IMR-90 (cell line): ENCODE measurements around the gene ARVCF. TPM values are rescaled to one million over a fixed set of nuclear protein-coding genes. Genes with fewer than 3 reads are reported as not detected.

Experiments
- ATAC-seq: fragments of 200-7000 bp; cut with Tn5 transposase; 2 replicates; pipeline ENCODE4 v1.9.1; 2020; ENCODE audit warnings: low read depth, mild to moderate bottlenecking, moderate library complexity
- BruUV-seq: library from RNA; stranded (reverse); fragments of 400-500 nt; replicated peaks from 2 replicates; lab custom pipeline; 2021; lab: Mats Ljungman, UMichigan
- CTCF ChIA-PET: fragments of 300-600 bp; formaldehyde crosslinking; extraction: SDS; loops from one replicate; lab custom pipeline; 2021; ENCODE audit warnings: antibody characterized with exemption; lab: Yijun Ruan, JAX
- POLR2A ChIA-PET: fragments of 300-600 bp; sonication (Branson Sonifier 250); formaldehyde crosslinking; loops from one replicate; lab custom pipeline; 2022; ENCODE audit warnings: antibody characterized with exemption; ENCODE audit not compliant: unreplicated experiment; lab: Charles Lee
- DNase-seq: peaks from one replicate; pipeline ENCODE4 v3.0.0; 2013
- H2AFZ ChIP-seq: replicated peaks from 2 replicates; pipeline ENCODE3; 2013; ENCODE audit warnings: low read length, mild to moderate bottlenecking; ENCODE audit not compliant: poor library complexity
- H2AK5ac ChIP-seq: 2 replicates; pipeline ENCODE4 v1.6.1; 2013; ENCODE audit warnings: low read depth, low read length, inconsistent platforms
- H2AK9ac ChIP-seq: replicated peaks from 2 replicates; pipeline ENCODE3; 2013; ENCODE audit warnings: mild to moderate bottlenecking, low read depth, low read length, moderate library complexity; ENCODE audit not compliant: poor library complexity
- H2BK120ac ChIP-seq: 2 replicates; pipeline ENCODE4 v1.6.1; 2013; ENCODE audit warnings: low read depth, low read length, inconsistent platforms
- H2BK15ac ChIP-seq: 3 replicates; pipeline ENCODE4 v1.6.1; 2013; ENCODE audit warnings: low read depth, low read length, inconsistent platforms
- H2BK20ac ChIP-seq: 2 replicates; pipeline ENCODE4 v1.6.1; 2013; ENCODE audit warnings: low read depth, mild to moderate bottlenecking, inconsistent platforms, low read length, moderate library complexity
- H2BK5ac ChIP-seq: 2 replicates; pipeline ENCODE4 v1.6.1; 2013; ENCODE audit warnings: mild to moderate bottlenecking, low read depth, low read length, inconsistent platforms; ENCODE audit not compliant: poor library complexity, severe bottlenecking
- H3K14ac ChIP-seq: replicated peaks from 2 replicates; pipeline ENCODE4 v1.6.1; 2013; ENCODE audit warnings: low read depth, low read length, inconsistent platforms
- H3K18ac ChIP-seq: 2 replicates; pipeline ENCODE4 v1.6.1; 2013; ENCODE audit warnings: low read depth, low read length, control low read depth
- H3K23ac ChIP-seq: 2 replicates; pipeline ENCODE4 v1.6.1; 2013; ENCODE audit warnings: low read depth, low read length, inconsistent platforms
- H3K27ac ChIP-seq: 2 replicates; pipeline ENCODE4 v1.5.1; 2013; ENCODE audit warnings: mild to moderate bottlenecking, control low read depth, low read length; ENCODE audit not compliant: insufficient read depth
- H3K27me3 ChIP-seq: 2 replicates; pipeline ENCODE4 v1.6.1; 2013; ENCODE audit warnings: low read length; ENCODE audit not compliant: control insufficient read depth, insufficient read depth
- H3K36me3 ChIP-seq: 2 replicates; pipeline ENCODE4 v1.6.1; 2013; ENCODE audit warnings: low read length, mixed read lengths; ENCODE audit not compliant: control insufficient read depth, insufficient read depth
- H3K4ac ChIP-seq: 2 replicates; pipeline ENCODE4 v1.6.1; 2013; ENCODE audit warnings: low read depth, low read length, inconsistent platforms
- H3K4me1 ChIP-seq: 2 replicates; pipeline ENCODE4 v1.6.1; 2013; ENCODE audit warnings: low read length, mixed read lengths; ENCODE audit not compliant: control insufficient read depth, insufficient read depth
- H3K4me2 ChIP-seq: 2 replicates; pipeline ENCODE4 v1.6.1; 2013; ENCODE audit warnings: low read depth, mild to moderate bottlenecking, control low read depth, low read length, moderate library complexity
- H3K4me3 ChIP-seq: 2 replicates; pipeline ENCODE4 v1.5.1; 2013; ENCODE audit warnings: low read depth, mild to moderate bottlenecking, control low read depth, low read length, moderate library complexity; ENCODE audit not compliant: insufficient read depth
- H3K56ac ChIP-seq: 2 replicates; pipeline ENCODE4 v1.6.1; 2013; ENCODE audit warnings: low read length, inconsistent platforms; ENCODE audit not compliant: insufficient read depth; ENCODE audit errors: extremely low read depth
- H3K79me1 ChIP-seq, 2 experiments: 2 replicates each; pipeline ENCODE4 v1.6.1; 2013; ENCODE audit warnings: low read length in 2 of 2, inconsistent platforms in 1 of 2, low read depth in 1 of 2
- H3K9ac ChIP-seq: 2 replicates; pipeline ENCODE4 v1.6.1; 2013; ENCODE audit warnings: low read depth, low read length, control low read depth
- H3K9me1 ChIP-seq: 2 replicates; pipeline ENCODE4 v1.6.1; 2013; ENCODE audit warnings: low read length, inconsistent platforms; ENCODE audit not compliant: insufficient read depth
- H3K9me3 ChIP-seq: 2 replicates; pipeline ENCODE4 v1.6.1; 2013; ENCODE audit warnings: low read length; ENCODE audit not compliant: control insufficient read depth, insufficient read depth
- H4K20me1 ChIP-seq: 2 replicates; pipeline ENCODE4 v1.6.1; 2013; ENCODE audit warnings: low read length, inconsistent platforms; ENCODE audit not compliant: insufficient read depth
- H4K5ac ChIP-seq: 2 replicates; pipeline ENCODE4 v1.6.1; 2013; ENCODE audit warnings: mild to moderate bottlenecking, low read depth, low read length, control low read depth
- H4K8ac ChIP-seq, 2 experiments: 2 replicates each; pipeline ENCODE4 v1.6.1; 2013; ENCODE audit warnings: low read depth in 2 of 2, low read length in 2 of 2, control low read depth in 1 of 2, inconsistent platforms in 1 of 2
- H4K91ac ChIP-seq: 2 replicates; pipeline ENCODE4 v1.6.1; 2013; ENCODE audit warnings: low read depth, low read length, inconsistent platforms; ENCODE audit not compliant: insufficient read depth
- BHLHE40 ChIP-seq: fragments of 150-350 bp; IDR thresholded peaks from 2 replicates; pipeline ENCODE4 v1.6.1; 2016; ENCODE audit warnings: mild to moderate bottlenecking, low read depth, low read length
- CHD1 ChIP-seq: IDR thresholded peaks from 2 replicates; pipeline ENCODE4 v1.6.1; 2012; ENCODE audit warnings: low read depth, low read length, improper control_type of control experiment
- MAFK ChIP-seq: IDR thresholded peaks from 2 replicates; pipeline ENCODE4 v1.6.1; 2012; ENCODE audit warnings: low read depth, low read length, improper control_type of control experiment
- NFE2L2 ChIP-seq: fragments of 150-350 bp; IDR thresholded peaks from 2 replicates; pipeline ENCODE4 v1.6.1; 2016; ENCODE audit warnings: low read depth, mild to moderate bottlenecking, low read length
- POLR2A ChIP-seq: IDR thresholded peaks from 2 replicates; pipeline ENCODE4 v1.6.1; 2012; ENCODE audit warnings: mild to moderate bottlenecking, low read depth, low read length
- RCOR1 ChIP-seq: IDR thresholded peaks from 2 replicates; pipeline ENCODE4 v1.6.1; 2012; ENCODE audit warnings: mild to moderate bottlenecking, low read length, improper control_type of control experiment; ENCODE audit not compliant: insufficient replicate concordance
- USF2 ChIP-seq: fragments of 150-350 bp; IDR thresholded peaks from 2 replicates; pipeline ENCODE4 v1.6.1; 2017; ENCODE audit warnings: mild to moderate bottlenecking, antibody characterized with exemption, low read length, low read depth
- WGBS, 2 experiments: methylation state at CpG; one replicate each; pipeline versions ENCODE4 v1.1.5 to v1.1.7; 2013; ENCODE audit warnings: missing lambda C conversion rate in 2 of 2; ENCODE audit not compliant: insufficient read length in 1 of 2; ENCODE audit errors: extremely low coverage in 2 of 2; 5-methylcytosine and 5-hydroxymethylcytosine counted together
- dilution Hi-C: fragments of 300-500 bp; cut with HindIII; formaldehyde crosslinking; loops from one replicate; pipeline ENCODE4 v1.14.3; 2018; ENCODE audit warnings: low sequenced_read_pairs; ENCODE audit not compliant: unreplicated experiment
- in situ Hi-C: fragments of 300-500 bp; cut with MboI; formaldehyde crosslinking; loops from 3 replicates; pipeline ENCODE4 v1.14.3; 2019; ENCODE audit warnings: low sequenced_read_pairs, inconsistent platforms, mixed read lengths
- intact Hi-C: fragments of 100-400 bp; cut with micrococcal nuclease; formaldehyde crosslinking; loops from 2 replicates; pipeline ENCODE4 v1.10.0; 2022
- polyA plus RNA-seq, 3 experiments: library from polyadenylated mRNA; depleted of rRNA; stranded (reverse); fragments of >200 nt; gene quantifications; 2 replicates each; pipeline ENCODE4 v1.2.3, GENCODE V29; 2012; ENCODE audit warnings: low replicate concordance in 1 of 3
- total RNA-seq: library from RNA; depleted of rRNA; stranded (reverse); fragments of >200 nt; gene quantifications from 2 replicates; pipeline ENCODE4 v1.2.3, GENCODE V29; 2012

Gene ARVCF
- total and polyA plus RNA-seq, 2 of the 4 experiments (the other 2 are of a cell fraction), result 8.6 to 14.1 TPM

GRCh38 chr22:20019661-20020532 is 3.3 kb upstream of the ARVCF start:
- ChIA-PET CTCF (no interaction called here), POLR2A (no interaction called here)
- Histone ChIP-seq H3K23ac (0 out of 2 replicates have a peak overlapping the region, but pooled peaks have one; percentile 90), H2AK9ac (peak overlapping the region; percentile 88), H3K27me3 (peaks cover 24% of the 10 kb centered on the region), H3K27ac (no peak overlapping the region; the same call in 1 of the 2 replicates), H3K4ac (peak overlapping the region; percentile 99), H2BK120ac (0 out of 2 replicates have a peak overlapping the region, but pooled peaks have one; percentile 86), H4K8ac (peak overlapping the region; percentile 78 to 100; a peak in 3 of 4 replicates), H3K79me1 (peaks cover 12 to 43% of the 10 kb centered on the region in 2 experiments), H3K18ac (no peak overlapping the region), H3K36me3 (0 out of 2 replicates have a peak, but pooled peaks cover 3% of the 10 kb centered on the region), H3K14ac (peak overlapping the region; percentile 100), H3K56ac (no peak overlapping the region), H2BK5ac (no peak overlapping the region), H3K4me3 (peak overlapping the region; percentile 56; the same call in 1 of the 2 replicates), H2AFZ (peak overlapping the region; percentile 98), H2BK20ac (no peak overlapping the region), H3K9me1 (peaks cover 30% of the 10 kb centered on the region), H4K20me1 (peaks cover 34% of the 10 kb centered on the region), H2AK5ac (peak overlapping the region; percentile 90; the same call in 1 of the 2 replicates), H3K9me3 (no peaks in the 10 kb centered on the region), H3K9ac (peak overlapping the region; percentile 74; the same call in 1 of the 2 replicates), H2BK15ac (no peak overlapping the region), H4K91ac (peak overlapping the region; percentile 90; the same call in 1 of the 2 replicates), H3K4me1 (peaks cover 14% of the 10 kb centered on the region), H3K4me2 (peak overlapping the region; percentile 94; the same call in 1 of the 2 replicates), H4K5ac (peak overlapping the region; percentile 99)
- DNase-seq, result no peak
- intact Hi-C loops, result no loop called here
- WGBS, 2 experiments, result 92% methylated on average over 2 of the region's 8 CpGs; no CpG with 5 or more reads in 1 of the 2 experiments
- BruUV-seq, result no TSS peak
- dilution Hi-C loops, result no loop called here
- no peak for ATAC-seq
- in situ Hi-C loops, result no loop called here
- TF ChIP-seq NFE2L2, result no peak
- TF ChIP-seq USF2, result no peak
- TF ChIP-seq CHD1, result no peak
- TF ChIP-seq MAFK, result no peak
- TF ChIP-seq RCOR1, result no peak
- no peak for TF ChIP-seq BHLHE40
- TF ChIP-seq POLR2A, result no peak
